K562 (cell line): ENCODE results near the gene SORBS2. TPM values are rescaled to one million over a fixed set of nuclear protein-coding genes. Genes with fewer than 3 reads are reported as not detected.

Experiments
- ATAC-seq: fragments of 200-7000 bp; cut with Tn5 transposase; 3 replicates; pipeline ENCODE4 v1.9.1; 2020; ENCODE audit warnings: moderate library complexity
- BruUV-seq: library from RNA; stranded (reverse); fragments of 400-500 nt; replicated peaks from 2 replicates; lab custom pipeline; 2021; lab: Mats Ljungman, UMichigan
- CTCF ChIA-PET: fragments of 300-600 bp; formaldehyde crosslinking; extraction: SDS; loops from one replicate; lab custom pipeline; 2021; ENCODE audit warnings: low intra/inter-chr PET ratio; lab: Yijun Ruan, JAX
- POLR2A ChIA-PET: fragments of 300-600, 350-650 bp; sonication (Branson Sonifier 250); formaldehyde crosslinking; extraction: SDS; loops from one replicate; lab custom pipeline; 2021; ENCODE audit warnings: antibody characterized with exemption, inconsistent platforms; lab: Yijun Ruan, JAX
- DNase-seq, 4 experiments: peaks; one replicate each; pipeline versions ENCODE4 v3.0.0 to v3.0.0-alpha.2; 2011 to 2018; ENCODE audit warnings: low spot score in 3 of 4, mixed read lengths in 3 of 4; ENCODE audit errors: extremely low read depth in 1 of 4
- FAIRE-seq: peaks from 2 replicates; lab custom pipeline; 2011; peaks lifted over from hg19 to GRCh38; lab: Jason Lieb, UNC
- H2AFZ ChIP-seq: 2 replicates; pipeline ENCODE4 v1.6.0; 2011; ENCODE audit warnings: low read depth, low read length, control low read depth, inconsistent platforms
- H3K27ac ChIP-seq: fragments of 200-600 bp; 3 replicates; pipeline ENCODE4 v1.8.0; 2011; ENCODE audit warnings: low read depth, mild to moderate bottlenecking, control low read depth, inconsistent platforms, low read length, moderate library complexity, mixed read lengths; ENCODE audit errors: extremely low read depth
- H3K27me3 ChIP-seq, 2 experiments: fragments of 300-600 bp in 1 of 2; 2 replicates in 1 of 2; 3 replicates in 1 of 2; pipeline versions ENCODE4 v1.6.0 to v1.8.0; 2011; ENCODE audit warnings: inconsistent platforms in 2 of 2, low read length in 2 of 2, mild to moderate bottlenecking in 1 of 2, mixed read lengths in 1 of 2, moderate library complexity in 1 of 2; ENCODE audit not compliant: control insufficient read depth in 2 of 2, insufficient read depth in 2 of 2
- H3K36me3 ChIP-seq: fragments of 300-600 bp; 3 replicates; pipeline ENCODE4 v1.8.0; 2011; ENCODE audit warnings: mild to moderate bottlenecking, low read length, inconsistent platforms; ENCODE audit not compliant: control insufficient read depth, insufficient read depth
- H3K4me1 ChIP-seq, 2 experiments: fragments of 200-600 bp in 1 of 2; replicated peaks in 1 of 2; 2 replicates in 1 of 2; 3 replicates in 1 of 2; pipeline versions ENCODE4 v1.5.1 to v1.8.0; 2011; ENCODE audit warnings: inconsistent platforms in 2 of 2, low read length in 2 of 2, mild to moderate bottlenecking in 1 of 2, mixed read lengths in 1 of 2, moderate library complexity in 1 of 2; ENCODE audit not compliant: control insufficient read depth in 2 of 2, insufficient read depth in 2 of 2
- H3K4me2 ChIP-seq: 2 replicates; pipeline ENCODE4 v1.6.1; 2011; ENCODE audit warnings: low read length, control low read depth, inconsistent platforms, mixed read lengths; ENCODE audit not compliant: insufficient read depth
- H3K4me3 ChIP-seq: fragments of 200-600 bp; sonication (generic), shearing (Covaris generic); 2 replicates; pipeline ENCODE4 v1.5.1; 2016; ENCODE audit warnings: control low read depth, inconsistent platforms
- H3K79me2 ChIP-seq: fragments of 200-600 bp; 3 replicates; pipeline ENCODE4 v1.8.0; 2011; ENCODE audit warnings: low read length, inconsistent platforms; ENCODE audit not compliant: control insufficient read depth, insufficient read depth
- H3K9ac ChIP-seq, 2 experiments: 2 replicates each; pipeline versions ENCODE4 v1.6.0 to v1.6.1; 2011; ENCODE audit warnings: low read depth in 2 of 2, low read length in 2 of 2, control low read depth in 1 of 2, inconsistent platforms in 1 of 2, mild to moderate bottlenecking in 1 of 2, mixed read lengths in 1 of 2; ENCODE audit not compliant: insufficient read depth in 1 of 2
- H3K9me1 ChIP-seq: one replicate; pipeline ENCODE4 v1.6.0; 2011; ENCODE audit warnings: inconsistent platforms, mild to moderate bottlenecking, low read length, moderate library complexity; ENCODE audit not compliant: control insufficient read depth, insufficient read depth
- H3K9me3 ChIP-seq: replicated peaks from 2 replicates; pipeline ENCODE4 v1.5.1; 2011; ENCODE audit warnings: low read depth, low read length, inconsistent platforms; ENCODE audit not compliant: control insufficient read depth, insufficient read depth
- H4K20me1 ChIP-seq: replicated peaks from 2 replicates; pipeline ENCODE4 v1.6.1; 2011; ENCODE audit warnings: low read length, inconsistent platforms, mixed read lengths; ENCODE audit not compliant: control insufficient read depth, insufficient read depth
- RBM22 ChIP-seq: fragments of 200-400 bp; formaldehyde crosslinking; IDR thresholded peaks from 2 replicates; pipeline ENCODE4 v1.6.1; 2018; ENCODE audit warnings: low read length, low read depth; ENCODE audit not compliant: poor library complexity, severe bottlenecking
- TAF9B ChIP-seq: fragments of 450-650 bp; IDR thresholded peaks from 2 replicates; pipeline ENCODE4 v1.6.1; 2018; ENCODE audit warnings: mild to moderate bottlenecking; ENCODE audit not compliant: partially characterized antibody
- WGBS: fragments of 100-300 bp; shearing (Covaris generic); methylation state at CpG from one replicate; pipeline ENCODE4 v1.1.6; 2016; ENCODE audit warnings: low coverage, mixed read lengths; ENCODE audit not compliant: insufficient coverage; ENCODE audit errors: missing lambda C conversion rate; 5-methylcytosine and 5-hydroxymethylcytosine counted together
- in situ Hi-C: fragments of 300-500 bp; cut with MboI; formaldehyde crosslinking; loops from 4 replicates; pipeline ENCODE4 v1.15.0; 2018; ENCODE audit warnings: inconsistent platforms, mixed read lengths
- intact Hi-C: fragments of 100-400 bp; cut with micrococcal nuclease; formaldehyde crosslinking; loops from 2 replicates; pipeline ENCODE4 v1.14.2; 2022
- polyA plus RNA-seq, 8 experiments: library from polyadenylated mRNA; depleted of rRNA in 4 of 8; stranded (reverse) in 5 of 8; unstranded in 3 of 8; fragments of >200 nt; fragmentation: Nextera tagmentation in 2 of 8; fragmentation: Illumina TruSeq in 1 of 8; extraction: Ambion mirVana in 2 of 8; extraction: Trizol in 1 of 8; gene quantifications; 2 replicates each; pipeline versions ENCODE4 v1.2.1 to v1.2.3, GENCODE V29; 2011 to 2014; ENCODE audit warnings: inconsistent platforms in 1 of 8, missing spikeins in 1 of 8
- total RNA-seq, 7 experiments: library from RNA; depleted of rRNA in 6 of 7; stranded (reverse); fragments of >200 nt in 6 of 7; fragmentation: Illumina TruSeq in 2 of 7; extraction: Trizol in 2 of 7; gene quantifications; 2 replicates each; pipeline versions ENCODE4 v1.2.1 to v1.2.3, GENCODE V29; 2011 to 2021; ENCODE audit warnings: low replicate concordance in 1 of 7
- TF ChIP-seq, protein P1 (sequence below): fragments of 250-450 bp; sonication (Bioruptor Pico); IDR thresholded peaks from 2 replicates; pipeline ENCODE4 v1.4.0; 2020; ENCODE audit warnings: mild to moderate bottlenecking, moderate library complexity, borderline replicate concordance

SORBS2 gene
- total and polyA plus RNA-seq, 9 of the 15 experiments (the other 6 are each of a cell fraction or from before 2014, with no cell fraction given), result 0.29 TPM; not detected in 8

DNA sequence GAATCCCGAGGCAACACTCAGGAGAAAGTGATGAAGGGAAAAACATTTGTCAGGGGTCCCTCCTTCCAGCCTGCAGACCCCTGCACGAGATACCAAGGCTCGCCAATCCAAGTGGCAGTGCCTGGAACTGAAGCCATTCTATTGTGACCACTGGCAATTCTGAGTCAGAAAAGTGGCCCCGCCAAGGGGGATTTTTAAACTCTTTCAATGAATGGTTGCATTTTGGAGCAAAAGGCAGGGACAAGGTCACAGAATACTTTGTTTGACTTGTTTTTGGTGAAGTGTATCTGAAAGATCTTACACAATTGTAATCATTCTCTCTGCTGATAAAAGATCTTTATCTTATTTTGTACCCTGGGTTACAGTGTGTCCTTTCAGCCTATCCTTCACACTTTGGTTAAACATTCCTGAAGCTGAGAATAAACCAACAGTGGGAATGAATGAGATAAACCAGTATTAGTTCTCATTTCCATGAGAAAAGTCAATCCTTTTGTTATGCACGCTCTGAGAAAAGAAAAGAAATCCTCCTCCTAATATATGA is 160.8 kb downstream of the SORBS2 start:
- H3K9me1 ChIP-seq, result no peaks in the 10 kb centered on the region
- intact Hi-C loops, result no loop called here
- no peak overlapping the region for H3K4me2 ChIP-seq
- no peak overlapping the region for H3K4me3 ChIP-seq
- in situ Hi-C loops, result loop anchor here (10.0 kb wide), 1 partner anchor 374 kb away; no protein-coding TSS in a partner anchor
- H2AFZ ChIP-seq, result no peak overlapping the region
- DNase-seq (no peak), ATAC-seq (no peak), FAIRE-seq (no peak)
- no peaks in the 10 kb centered on the region for H4K20me1 ChIP-seq
- no peaks in the 10 kb centered on the region for H3K9me3 ChIP-seq
- WGBS, result 0% methylated on average over 5 of the region's 5 CpGs
- no TSS peak for BruUV-seq
- H3K27ac ChIP-seq, result no peak overlapping the region
- no peaks in the 10 kb centered on the region for H3K36me3 ChIP-seq
- no peaks in the 10 kb centered on the region for H3K79me2 ChIP-seq
- no peak overlapping the region for H3K9ac ChIP-seq
- no peaks in the 10 kb centered on the region for H3K4me1 ChIP-seq
- H3K27me3 ChIP-seq, result peaks cover 0 to 14% of the 10 kb centered on the region in 2 experiments; a peak in 3 of 5 replicates
- TF ChIP-seq RBM22, result no peak
- TF ChIP-seq, protein P1, sequence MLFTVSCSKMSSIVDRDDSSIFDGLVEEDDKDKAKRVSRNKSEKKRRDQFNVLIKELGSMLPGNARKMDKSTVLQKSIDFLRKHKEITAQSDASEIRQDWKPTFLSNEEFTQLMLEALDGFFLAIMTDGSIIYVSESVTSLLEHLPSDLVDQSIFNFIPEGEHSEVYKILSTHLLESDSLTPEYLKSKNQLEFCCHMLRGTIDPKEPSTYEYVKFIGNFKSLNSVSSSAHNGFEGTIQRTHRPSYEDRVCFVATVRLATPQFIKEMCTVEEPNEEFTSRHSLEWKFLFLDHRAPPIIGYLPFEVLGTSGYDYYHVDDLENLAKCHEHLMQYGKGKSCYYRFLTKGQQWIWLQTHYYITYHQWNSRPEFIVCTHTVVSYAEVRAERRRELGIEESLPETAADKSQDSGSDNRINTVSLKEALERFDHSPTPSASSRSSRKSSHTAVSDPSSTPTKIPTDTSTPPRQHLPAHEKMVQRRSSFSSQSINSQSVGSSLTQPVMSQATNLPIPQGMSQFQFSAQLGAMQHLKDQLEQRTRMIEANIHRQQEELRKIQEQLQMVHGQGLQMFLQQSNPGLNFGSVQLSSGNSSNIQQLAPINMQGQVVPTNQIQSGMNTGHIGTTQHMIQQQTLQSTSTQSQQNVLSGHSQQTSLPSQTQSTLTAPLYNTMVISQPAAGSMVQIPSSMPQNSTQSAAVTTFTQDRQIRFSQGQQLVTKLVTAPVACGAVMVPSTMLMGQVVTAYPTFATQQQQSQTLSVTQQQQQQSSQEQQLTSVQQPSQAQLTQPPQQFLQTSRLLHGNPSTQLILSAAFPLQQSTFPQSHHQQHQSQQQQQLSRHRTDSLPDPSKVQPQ (CRISPR knock-in tag), result no peak
- no peak for TF ChIP-seq TAF9B
- ChIA-PET POLR2A (no interaction called here), CTCF (no interaction called here)
